ENCODE results near the gene ZNF410.

DNA sequence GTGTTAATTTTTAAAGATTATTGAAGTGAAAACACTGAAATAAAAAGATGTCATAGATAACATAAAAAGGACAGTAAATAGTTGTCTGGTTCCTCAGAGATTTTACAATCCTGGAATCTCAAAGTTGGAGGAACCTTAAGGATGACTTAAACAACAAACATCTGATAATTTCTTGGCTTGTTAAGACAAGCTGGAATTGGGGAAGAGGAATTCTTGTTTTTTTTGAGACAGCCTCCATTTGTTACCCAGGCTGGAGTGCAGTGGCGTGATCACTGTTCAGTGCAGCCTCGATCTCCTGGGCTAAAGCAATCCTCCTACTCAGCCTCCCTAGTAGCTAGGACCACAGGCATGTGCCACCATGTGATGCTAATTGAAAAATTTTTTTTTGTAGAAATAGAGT, 2.3 kb downstream of the ZNF410 start:
- TF ChIP-seq, protein P1, sequence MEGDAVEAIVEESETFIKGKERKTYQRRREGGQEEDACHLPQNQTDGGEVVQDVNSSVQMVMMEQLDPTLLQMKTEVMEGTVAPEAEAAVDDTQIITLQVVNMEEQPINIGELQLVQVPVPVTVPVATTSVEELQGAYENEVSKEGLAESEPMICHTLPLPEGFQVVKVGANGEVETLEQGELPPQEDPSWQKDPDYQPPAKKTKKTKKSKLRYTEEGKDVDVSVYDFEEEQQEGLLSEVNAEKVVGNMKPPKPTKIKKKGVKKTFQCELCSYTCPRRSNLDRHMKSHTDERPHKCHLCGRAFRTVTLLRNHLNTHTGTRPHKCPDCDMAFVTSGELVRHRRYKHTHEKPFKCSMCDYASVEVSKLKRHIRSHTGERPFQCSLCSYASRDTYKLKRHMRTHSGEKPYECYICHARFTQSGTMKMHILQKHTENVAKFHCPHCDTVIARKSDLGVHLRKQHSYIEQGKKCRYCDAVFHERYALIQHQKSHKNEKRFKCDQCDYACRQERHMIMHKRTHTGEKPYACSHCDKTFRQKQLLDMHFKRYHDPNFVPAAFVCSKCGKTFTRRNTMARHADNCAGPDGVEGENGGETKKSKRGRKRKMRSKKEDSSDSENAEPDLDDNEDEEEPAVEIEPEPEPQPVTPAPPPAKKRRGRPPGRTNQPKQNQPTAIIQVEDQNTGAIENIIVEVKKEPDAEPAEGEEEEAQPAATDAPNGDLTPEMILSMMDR (IDR thresholded peaks at IDR 0.05), result no peak
- no peak for TF ChIP-seq POLR2A (IDR thresholded peaks at IDR 0.05)

Data from ovary (tissue), 3 donors.